ENCODE measurements around the gene EFCAB7.
"Not testable (repeated sequence)": the region's sequence is repeated elsewhere in the genome, so short reads cannot be mapped to it uniquely, and the experiment has no call there.

Gene EFCAB7

GRCh38 chr1:63548877-63549276 is 25.6 kb downstream of the EFCAB7 start:
- no peak for DNase-seq

- no peak for DNase-seq
These were observed 32.2 kb downstream of the EFCAB7 start for GRCh38 chr1:63555480-63555879.

- no peak for DNase-seq
These were observed 34.2 kb downstream of the EFCAB7 start for GRCh38 chr1:63557365-63557987.

- DNase-seq = no peak
These were observed 36.0 kb downstream of the EFCAB7 start for GRCh38 chr1:63559357-63559756.

GRCh38 chr1:63563745-63564144 is 40.4 kb downstream of the EFCAB7 start:
- no peak for DNase-seq

GRCh38 chr1:63569068-63569467 is 45.7 kb downstream of the EFCAB7 start:
- DNase-seq = no peak

- DNase-seq = no peak
These were observed 46.5 kb downstream of the EFCAB7 start for GRCh38 chr1:63569640-63570316.

- not testable (repeated sequence) for DNase-seq
These were observed 49.4 kb downstream of the EFCAB7 start for GRCh38 chr1:63572686-63573085.

- DNase-seq = not testable (repeated sequence)
These were observed 51.0 kb downstream of the EFCAB7 start for GRCh38 chr1:63574203-63574796.

- DNase-seq = peak; percentile 45
These were observed 52.1 kb downstream of the EFCAB7 start for GRCh38 chr1:63575340-63575826.

- not testable (repeated sequence) for DNase-seq
These were observed 63.0 kb downstream of the EFCAB7 start for GRCh38 chr1:63586326-63586725.

- DNase-seq = no peak
These were observed 66.8 kb downstream of the EFCAB7 start for GRCh38 chr1:63590166-63590560.

GRCh38 chr1:63592536-63593302 is 69.4 kb downstream of the EFCAB7 start:
- DNase-seq = no peak

- peak; percentile 84 for DNase-seq
These were observed 70.1 kb downstream of the EFCAB7 start, which contains the start of gene PGM1 for GRCh38 chr1:63593303-63593885. PGM1 (plus strand) TSS chr1:63593411; CDS start chr1:63593489, 78 bp downstream.

GRCh38 chr1:63593886-63594605 is 70.7 kb downstream of the EFCAB7 start:
- DNase-seq = peak; percentile 70

GRCh38 chr1:63595435-63595834 is 72.1 kb downstream of the EFCAB7 start:
- no peak for DNase-seq

GRCh38 chr1:63599799-63600198 is 76.5 kb downstream of the EFCAB7 start:
- no peak for DNase-seq

GRCh38 chr1:63600248-63600647 is 76.9 kb downstream of the EFCAB7 start:
- no peak for DNase-seq

- DNase-seq = no peak
These were observed 77.7 kb downstream of the EFCAB7 start for GRCh38 chr1:63601061-63601460.

- no peak for DNase-seq
These were observed 78.1 kb downstream of the EFCAB7 start for GRCh38 chr1:63601463-63601862.

- no peak for DNase-seq
These were observed 78.6 kb downstream of the EFCAB7 start for GRCh38 chr1:63601912-63602311.

- DNase-seq = no peak
These were observed 79.3 kb downstream of the EFCAB7 start for GRCh38 chr1:63602629-63603028.

All from NCI-H1105 treated with DMSO at 0.1 percent for 48 hours (cell line).